ENCODE data around the gene ARCN1. TPM values are rescaled to one million over a fixed set of nuclear protein-coding genes. Genes with fewer than 3 reads are reported as not detected.
"Not testable (repeated sequence)": the region's sequence is repeated elsewhere in the genome, so short reads cannot be mapped to it uniquely, and the experiment has no call there.

The ARCN1 gene
- total and polyA plus RNA-seq, 4 experiments from 2014 or later: 133 to 168 (median 145) TPM

- Mint-ChIP-seq H3K27ac (peak overlapping the region; percentile 44 to 99 (median 98)), H3K4me3 (peak overlapping the region in 2 of 8 donors; percentile 48 to 95), H3K27me3 (no peaks in the 10 kb centered on the region), H3K36me3 (peaks cover 0 to 21% of the 10 kb centered on the region in 2 donors), H3K4me1 (peaks cover 25 to 42% (median 34%) of the 10 kb centered on the region in 4 donors), H3K9me3 (no peaks in the 10 kb centered on the region)
- intact Hi-C loops (cut with micrococcal nuclease): loop anchor here (5.0 kb wide), 2 partner anchors 133 to 168 kb away; partner anchors contain the start of genes ATP5MG and KMT2A
- POLR2A ChIA-PET (ENCODE audit: partially characterized antibody): no interaction called here
- peaks cover 35% of the 10 kb centered on the region for H3K4me1 ChIP-seq (ENCODE audit: insufficient read depth, low read length)
- no peak for DNase-seq
- CTCF ChIA-PET (ENCODE audit: partially characterized antibody): interaction anchor here (1.0 kb wide), 1 partner anchor 22 kb away, joined by 6 read pairs; no protein-coding TSS in a partner anchor
- no peaks in the 10 kb centered on the region for H3K27me3 ChIP-seq (ENCODE audit: insufficient read depth, low read length)
- no peaks in the 10 kb centered on the region for H3K9me3 ChIP-seq (ENCODE audit: control insufficient read depth in 1 of 2, low read length in 2 of 2)
- no peaks in the 10 kb centered on the region for H3K36me3 ChIP-seq (ENCODE audit: insufficient read depth, low read length)
- H3K4me3 ChIP-seq (ENCODE audit: low read length in 2 of 2): no peak overlapping the region
- peak overlapping the region; percentile 100 for H3K27ac ChIP-seq (ENCODE audit: low read depth, low read length)
Measured at GRCh38 chr11:118570787-118571186, 1.4 kb upstream of the ARCN1 start.

DNA sequence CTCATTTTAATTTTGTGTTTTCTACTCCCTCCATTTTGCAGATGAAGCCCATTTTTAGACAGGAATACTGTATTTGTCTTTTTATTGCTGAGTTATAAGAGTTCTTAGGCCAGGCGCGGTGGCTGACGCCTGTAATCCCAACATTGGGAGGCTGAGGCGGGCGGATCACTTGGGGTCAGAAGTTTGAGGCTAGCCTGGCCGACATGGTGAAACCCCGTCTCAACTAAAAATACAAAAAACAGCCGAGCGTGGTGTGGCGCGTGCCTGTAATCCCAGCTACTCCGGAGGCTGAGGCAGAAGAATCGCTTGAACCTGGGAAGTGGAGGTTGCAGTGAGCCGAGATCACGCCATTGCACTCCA is 528 bp upstream of the ARCN1 start:
- Histone ChIP-seq H3K4me1 (ENCODE audit: insufficient read depth, low read length) (peaks cover 43% of the 10 kb centered on the region), H3K4me3 (ENCODE audit: low read length in 2 of 2) (peak overlapping the region; percentile 14 to 93), H3K27ac (ENCODE audit: low read depth, low read length) (peak overlapping the region; percentile 100)
- Mint-ChIP-seq H3K36me3 (peaks cover 0 to 27% of the 10 kb centered on the region in 2 donors), H3K4me1 (peaks cover 28 to 47% (median 39%) of the 10 kb centered on the region in 4 donors), H3K4me3 (peak overlapping the region; percentile 92 to 99 (median 98)), H3K27ac (peak overlapping the region; percentile 94 to 99 (median 98))
- H3K9me3 ChIP-seq (ENCODE audit: control insufficient read depth in 1 of 2, low read length in 2 of 2); H3K9me3 Mint-ChIP-seq; H3K27me3 Mint-ChIP-seq; DNase-seq; H3K27me3 ChIP-seq (ENCODE audit: insufficient read depth, low read length); H3K36me3 ChIP-seq (ENCODE audit: insufficient read depth, low read length): not testable (repeated sequence)
- CTCF ChIA-PET (ENCODE audit: partially characterized antibody): interaction anchor here (1.0 kb wide), 1 partner anchor 219 kb away, joined by 3 read pairs; the partner anchor contains the start of gene DDX6
- intact Hi-C loops (cut with micrococcal nuclease): loop anchor here (2.0 to 5.0 kb wide), 3 partner anchors 37 to 169 kb away; partner anchors contain the start of genes ATP5MG and KMT2A
- POLR2A ChIA-PET (ENCODE audit: partially characterized antibody): interaction anchor here (0.7 to 2.3 kb wide), 12 partner anchors 8 to 1307 kb away, joined by 3 to 11 read pairs (median 4); partner anchors contain the start of genes CD3D, DDX6 and JAML

DNA sequence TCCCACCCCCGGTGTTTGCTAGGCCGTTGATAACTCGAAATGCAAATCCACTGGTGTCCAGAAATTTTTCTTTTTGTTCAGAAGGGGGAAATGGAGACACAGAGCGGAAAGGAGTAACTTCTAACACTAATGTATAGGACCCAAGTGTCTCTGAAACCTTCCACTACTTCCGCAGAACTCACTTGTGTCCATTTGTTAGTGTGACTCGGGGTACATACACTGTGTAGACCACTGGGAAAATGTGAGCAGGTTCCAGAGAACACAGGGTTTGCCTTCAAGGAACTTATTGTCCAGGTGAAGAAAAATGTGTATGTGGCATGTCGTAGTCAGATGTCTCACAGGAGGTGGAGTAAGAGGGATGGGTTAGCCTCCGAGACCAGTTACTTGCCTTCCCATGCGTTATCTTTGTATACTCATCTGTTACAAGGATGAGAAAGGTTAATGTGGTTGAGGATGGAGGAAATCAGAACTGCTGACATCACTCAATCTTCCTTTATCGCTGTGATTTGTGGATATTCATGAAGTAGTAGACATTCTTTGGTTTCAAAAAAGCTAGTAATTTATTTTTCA is 857 bp downstream of the ARCN1 start:
- Mint-ChIP-seq H3K4me1 (peaks cover 37 to 59% (median 48%) of the 10 kb centered on the region in 4 donors), H3K27ac (peak overlapping the region; percentile 94 to 99 (median 98)), H3K4me3 (peak overlapping the region; percentile 92 to 99 (median 98)), H3K9me3 (no peaks in the 10 kb centered on the region), H3K27me3 (no peaks in the 10 kb centered on the region), H3K36me3 (peaks cover 4 to 32% of the 10 kb centered on the region in 2 donors)
- Histone ChIP-seq H3K4me3 (ENCODE audit: low read length in 2 of 2) (peak overlapping the region; percentile 79 to 93), H3K9me3 (ENCODE audit: control insufficient read depth in 1 of 2, low read length in 2 of 2) (no peaks in the 10 kb centered on the region), H3K4me1 (ENCODE audit: insufficient read depth, low read length) (peaks cover 55% of the 10 kb centered on the region), H3K36me3 (ENCODE audit: insufficient read depth, low read length) (peaks cover 5% of the 10 kb centered on the region), H3K27ac (ENCODE audit: low read depth, low read length) (peak overlapping the region; percentile 100), H3K27me3 (ENCODE audit: insufficient read depth, low read length) (no peaks in the 10 kb centered on the region)
- intact Hi-C loops (cut with micrococcal nuclease): loop anchor here (2.0 to 5.0 kb wide), 3 partner anchors 36 to 171 kb away; partner anchors contain the start of genes ATP5MG and KMT2A
- CTCF ChIA-PET (ENCODE audit: partially characterized antibody): interaction anchor here (1.0 to 1.1 kb wide), 3 partner anchors 20 to 36 kb away, joined by 4 read pairs; no protein-coding TSS in a partner anchor
- POLR2A ChIA-PET (ENCODE audit: partially characterized antibody): interaction anchor here (0.7 to 2.3 kb wide), 19 partner anchors 8 to 424 kb away, joined by 3 to 12 read pairs (median 3); partner anchors contain the start of genes CD3D, DDX6, JAML and KMT2A
- peak; percentile 49 to 78 (median 50) for DNase-seq

DNA sequence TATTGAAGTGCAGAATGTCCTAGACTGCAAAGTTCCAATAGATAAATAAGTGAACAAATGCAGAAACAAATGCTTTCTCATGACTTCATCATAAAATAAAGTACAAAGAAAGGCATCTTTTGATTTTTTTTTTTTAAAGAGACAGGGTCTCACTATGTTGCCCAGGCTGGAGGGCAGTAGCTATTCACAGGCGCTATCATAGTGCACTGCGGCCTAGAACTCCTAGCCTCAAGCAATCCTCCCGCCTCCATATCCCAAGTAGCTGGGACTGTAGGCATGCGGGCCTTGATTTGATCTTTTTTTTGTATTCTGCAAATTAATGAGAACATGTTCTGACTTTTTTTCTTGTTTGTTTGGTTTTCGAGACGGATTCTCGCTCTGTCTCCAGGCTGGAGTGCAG is 2.4 kb downstream of the ARCN1 start:
- peaks cover 44 to 70% (median 57%) of the 10 kb centered on the region in 4 donors for H3K4me1 Mint-ChIP-seq
- H3K4me1 ChIP-seq (ENCODE audit: insufficient read depth, low read length): peaks cover 64% of the 10 kb centered on the region
- no peaks in the 10 kb centered on the region for H3K9me3 ChIP-seq (ENCODE audit: control insufficient read depth in 1 of 2, low read length in 2 of 2)
- no peaks in the 10 kb centered on the region for H3K27me3 Mint-ChIP-seq
- H3K9me3 Mint-ChIP-seq: no peaks in the 10 kb centered on the region
- H3K27ac ChIP-seq (ENCODE audit: low read depth, low read length): peak overlapping the region; percentile 16
- POLR2A ChIA-PET (ENCODE audit: partially characterized antibody): no interaction called here
- peak overlapping the region; percentile 48 to 97 (median 73) for H3K4me3 Mint-ChIP-seq
- H3K36me3 Mint-ChIP-seq: peaks cover 4 to 36% of the 10 kb centered on the region in 2 donors
- peak overlapping the region in 4 of 7 donors; percentile 31 to 78 (median 54) for H3K27ac Mint-ChIP-seq
- no peaks in the 10 kb centered on the region for H3K27me3 ChIP-seq (ENCODE audit: insufficient read depth, low read length)
- CTCF ChIA-PET (ENCODE audit: partially characterized antibody): interaction anchor here (1.1 kb wide), 1 partner anchor 9 kb away, joined by 3 read pairs; no protein-coding TSS in a partner anchor
- intact Hi-C loops (cut with micrococcal nuclease): loop anchor here (1.0 to 5.0 kb wide), 3 partner anchors 8 to 172 kb away; partner anchors contain the start of genes ATP5MG and KMT2A
- H3K4me3 ChIP-seq (ENCODE audit: low read length in 2 of 2): no peak overlapping the region
- H3K36me3 ChIP-seq (ENCODE audit: insufficient read depth, low read length): peaks cover 5% of the 10 kb centered on the region
- no peak for DNase-seq

- H3K4me3 Mint-ChIP-seq; intact Hi-C loops (cut with micrococcal nuclease); H3K9me3 Mint-ChIP-seq; H3K27me3 Mint-ChIP-seq; H3K9me3 ChIP-seq (ENCODE audit: control insufficient read depth in 1 of 2, low read length in 2 of 2); POLR2A ChIA-PET (ENCODE audit: partially characterized antibody); H3K27me3 ChIP-seq (ENCODE audit: insufficient read depth, low read length); H3K4me3 ChIP-seq (ENCODE audit: low read length in 2 of 2); DNase-seq; H3K27ac ChIP-seq (ENCODE audit: low read depth, low read length): not testable (repeated sequence)
- CTCF ChIA-PET (ENCODE audit: partially characterized antibody): interaction anchor here (1.1 kb wide), 2 partner anchors 14 to 34 kb away, joined by 3 read pairs; no protein-coding TSS in a partner anchor
- Mint-ChIP-seq H3K27ac (peak overlapping the region in 3 of 7 donors; percentile 2 to 35 (median 25)), H3K4me1 (peaks cover 42 to 66% (median 51%) of the 10 kb centered on the region in 4 donors), H3K36me3 (peaks cover 9 to 45% of the 10 kb centered on the region in 2 donors)
- Histone ChIP-seq H3K4me1 (ENCODE audit: insufficient read depth, low read length) (peaks cover 56% of the 10 kb centered on the region), H3K36me3 (ENCODE audit: insufficient read depth, low read length) (peaks cover 24% of the 10 kb centered on the region)
Measured at GRCh38 chr11:118577995-118578394, 5.8 kb downstream of the ARCN1 start.

DNA sequence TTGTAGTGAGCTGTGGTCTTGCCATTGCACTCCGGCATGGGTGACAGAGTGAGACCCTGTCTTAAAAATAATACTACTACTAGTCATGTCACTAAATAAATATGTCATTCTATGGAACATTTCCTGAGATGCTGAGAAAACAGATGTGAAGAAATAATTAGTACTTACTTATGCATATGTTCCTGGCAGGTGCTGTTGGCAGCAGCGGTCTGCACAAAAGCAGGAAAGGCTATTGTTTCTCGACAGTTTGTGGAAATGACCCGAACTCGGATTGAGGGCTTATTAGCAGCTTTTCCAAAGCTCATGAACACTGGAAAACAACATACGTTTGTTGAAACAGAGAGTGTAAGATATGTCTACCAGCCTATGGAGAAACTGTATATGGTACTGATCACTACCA is 8.8 kb downstream of the ARCN1 start:
- H3K4me3 Mint-ChIP-seq: no peak overlapping the region
- peak overlapping the region in 1 of 7 donors; percentile 18 for H3K27ac Mint-ChIP-seq
- Histone ChIP-seq H3K9me3 (ENCODE audit: control insufficient read depth in 1 of 2, low read length in 2 of 2) (no peaks in the 10 kb centered on the region), H3K4me3 (ENCODE audit: low read length in 2 of 2) (no peak overlapping the region), H3K27me3 (ENCODE audit: insufficient read depth, low read length) (no peaks in the 10 kb centered on the region), H3K4me1 (ENCODE audit: insufficient read depth, low read length) (peaks cover 26% of the 10 kb centered on the region), H3K27ac (ENCODE audit: low read depth, low read length) (no peak overlapping the region), H3K36me3 (ENCODE audit: insufficient read depth, low read length) (peaks cover 49% of the 10 kb centered on the region)
- H3K27me3 Mint-ChIP-seq: no peaks in the 10 kb centered on the region
- intact Hi-C loops (cut with micrococcal nuclease): no loop called here
- peaks cover 23 to 38% (median 30%) of the 10 kb centered on the region in 4 donors for H3K4me1 Mint-ChIP-seq
- ChIA-PET POLR2A (ENCODE audit: partially characterized antibody) (interaction anchor here (0.8 kb wide), 1 partner anchor 8 kb away, joined by 3 read pairs; no protein-coding TSS in a partner anchor), CTCF (ENCODE audit: partially characterized antibody) (no interaction called here)
- peaks cover 31 to 51% of the 10 kb centered on the region in 2 donors for H3K36me3 Mint-ChIP-seq
- no peak for DNase-seq
- H3K9me3 Mint-ChIP-seq: no peaks in the 10 kb centered on the region

DNA sequence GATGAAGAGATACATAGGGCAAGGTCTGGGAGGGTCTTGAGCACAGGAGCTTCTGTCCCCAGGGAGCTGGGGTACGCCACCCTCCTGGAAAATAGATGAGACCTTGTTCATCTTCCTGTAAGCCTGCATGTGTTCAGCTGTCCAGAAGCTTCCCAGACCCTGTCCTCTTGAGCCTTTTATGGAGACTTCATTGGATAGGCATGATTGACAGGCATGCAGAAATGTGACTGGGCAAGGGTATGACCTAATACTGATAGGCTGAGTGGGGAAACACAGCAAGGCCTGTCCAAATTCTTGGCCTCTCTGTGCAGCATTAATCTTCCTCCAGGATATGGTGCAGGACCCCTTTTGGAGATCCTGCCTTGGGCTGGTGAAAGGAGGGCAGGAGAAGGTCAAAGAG is 15.7 kb downstream of the ARCN1 start:
- H3K4me1 Mint-ChIP-seq: peaks cover 0 to 3% (median 3%) of the 10 kb centered on the region in 4 donors
- no peak overlapping the region for H3K4me3 ChIP-seq (ENCODE audit: low read length in 2 of 2)
- ChIA-PET CTCF (ENCODE audit: partially characterized antibody) (interaction anchor here (1.3 to 1.5 kb wide), 2 partner anchors 21 to 409 kb away, joined by 3 read pairs; no protein-coding TSS in a partner anchor), POLR2A (ENCODE audit: partially characterized antibody) (no interaction called here)
- no peaks in the 10 kb centered on the region for H3K27me3 ChIP-seq (ENCODE audit: insufficient read depth, low read length)
- peaks cover 80% of the 10 kb centered on the region for H3K36me3 ChIP-seq (ENCODE audit: insufficient read depth, low read length)
- no peaks in the 10 kb centered on the region for H3K4me1 ChIP-seq (ENCODE audit: insufficient read depth, low read length)
- H3K27ac Mint-ChIP-seq: peak overlapping the region in 2 of 7 donors; percentile 25 to 50
- no peaks in the 10 kb centered on the region for H3K27me3 Mint-ChIP-seq
- H3K27ac ChIP-seq (ENCODE audit: low read depth, low read length): no peak overlapping the region
- intact Hi-C loops (cut with micrococcal nuclease): no loop called here
- H3K9me3 Mint-ChIP-seq: no peaks in the 10 kb centered on the region
- H3K36me3 Mint-ChIP-seq: peaks cover 33 to 73% of the 10 kb centered on the region in 2 donors
- H3K4me3 Mint-ChIP-seq: peak overlapping the region in 1 of 8 donors; percentile 11
- DNase-seq: no peak
- H3K9me3 ChIP-seq (ENCODE audit: control insufficient read depth in 1 of 2, low read length in 2 of 2): no peaks in the 10 kb centered on the region

All from CD4-positive, alpha-beta memory T cell (primary cell).